Measurements from ENCODE around the gene ECSCR.

GRCh38 chr5:139416651-139417050, 45.9 kb downstream of the ECSCR start:
- TF ChIP-seq CTCF (IDR thresholded peaks at IDR 0.05): no peak
- no peak for TF ChIP-seq ZFX (IDR thresholded peaks at IDR 0.05; ENCODE audit: borderline replicate concordance)
